HG03520 (cell line): ENCODE data around the gene LRRC73.

Source experiments
- ATAC-seq: cut with Tn5 transposase; IDR thresholded peaks from one replicate; pipeline ENCODE4 v1.9.1; 2021; ENCODE audit warnings: mild to moderate bottlenecking, moderate library complexity; ENCODE audit not compliant: unreplicated experiment

LRRC73 gene

GRCh38 chr6:43493833-43494232 is 16.3 kb downstream of the LRRC73 start:
- ATAC-seq, result no peak

GRCh38 chr6:43493230-43493629 is 16.9 kb downstream of the LRRC73 start:
- no peak for ATAC-seq

GRCh38 chr6:43492673-43493072 is 17.5 kb downstream of the LRRC73 start:
- no peak for ATAC-seq

GRCh38 chr6:43491750-43492661 is 18.1 kb downstream of the LRRC73 start:
- no peak for ATAC-seq

- ATAC-seq, result no peak
These were observed 19.6 kb downstream of the LRRC73 start for GRCh38 chr6:43490523-43490939.

GRCh38 chr6:43489277-43490072 is 20.7 kb downstream of the LRRC73 start:
- no peak for ATAC-seq

- no peak for ATAC-seq
These were observed 21.4 kb downstream of the LRRC73 start for GRCh38 chr6:43488667-43489276.

GRCh38 chr6:43481591-43482236 is 28.4 kb downstream of the LRRC73 start:
- no peak for ATAC-seq

GRCh38 chr6:43481075-43481474 is 29.1 kb downstream of the LRRC73 start:
- ATAC-seq, result no peak

- ATAC-seq, result peak; percentile 13
These were observed 32.2 kb downstream of the LRRC73 start for GRCh38 chr6:43478008-43478372.

- peak; percentile 85 for ATAC-seq
These were observed 32.7 kb downstream of the LRRC73 start, which contains the start of gene TJAP1 for GRCh38 chr6:43477235-43478007. TSS of gene TJAP1 (plus strand) at chr6:43477570. CDS start at chr6:43499002, 21,432 bp downstream.

GRCh38 chr6:43476746-43477145 is 33.4 kb downstream of the LRRC73 start:
- ATAC-seq, result no peak

GRCh38 chr6:43475516-43475915 is 34.6 kb downstream of the LRRC73 start:
- ATAC-seq, result no peak

GRCh38 chr6:43472515-43472914 is 37.6 kb downstream of the LRRC73 start:
- ATAC-seq, result no peak

GRCh38 chr6:43471399-43471798 is 38.7 kb downstream of the LRRC73 start:
- no peak for ATAC-seq

GRCh38 chr6:43469947-43470346 is 40.2 kb downstream of the LRRC73 start:
- ATAC-seq, result no peak

GRCh38 chr6:43468748-43469681 is 41.1 kb downstream of the LRRC73 start:
- no peak for ATAC-seq

GRCh38 chr6:43468240-43468639 is 41.9 kb downstream of the LRRC73 start:
- ATAC-seq, result no peak

- no peak for ATAC-seq
These were observed 42.4 kb downstream of the LRRC73 start for GRCh38 chr6:43467752-43468151.
